Measurements from ENCODE around the gene PHF19.

Gene PHF19

DNA sequence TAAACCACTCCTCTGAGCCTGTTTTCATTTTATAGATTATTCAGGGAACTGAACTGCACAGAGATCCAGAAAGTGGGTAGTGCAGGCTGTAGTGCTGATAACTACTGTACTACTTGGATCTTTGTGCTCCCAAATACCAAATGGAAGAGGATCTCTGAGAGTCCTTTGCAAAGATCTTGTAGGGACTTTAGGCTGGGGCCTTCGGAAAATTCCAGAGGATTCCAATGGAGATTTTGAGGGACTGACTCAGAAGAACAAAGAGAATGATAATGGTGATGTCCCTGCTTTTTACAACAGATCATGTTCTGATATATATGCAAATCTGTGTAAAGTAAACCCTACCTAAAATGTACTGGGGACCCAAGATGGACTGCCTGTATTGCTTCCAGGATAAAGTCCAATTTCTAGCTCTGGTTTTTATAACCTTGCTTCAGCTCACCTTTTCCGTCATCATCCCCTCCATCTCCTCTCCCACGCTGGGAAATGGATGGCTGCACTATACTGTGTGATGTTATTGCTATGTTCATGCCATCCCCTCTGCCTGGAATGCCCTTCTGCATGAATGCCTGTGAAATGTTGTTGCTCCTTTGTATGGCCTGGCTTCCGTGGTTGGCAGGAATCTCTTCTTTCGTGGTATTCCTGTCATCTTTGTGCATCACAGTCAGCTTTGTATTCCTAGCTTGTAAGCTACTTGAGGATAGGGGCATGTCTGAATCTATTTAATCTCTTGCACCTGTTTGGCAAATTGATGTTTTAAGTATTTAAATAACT, 24.6 kb downstream of the PHF19 start:
- no peak for DNase-seq

DNA sequence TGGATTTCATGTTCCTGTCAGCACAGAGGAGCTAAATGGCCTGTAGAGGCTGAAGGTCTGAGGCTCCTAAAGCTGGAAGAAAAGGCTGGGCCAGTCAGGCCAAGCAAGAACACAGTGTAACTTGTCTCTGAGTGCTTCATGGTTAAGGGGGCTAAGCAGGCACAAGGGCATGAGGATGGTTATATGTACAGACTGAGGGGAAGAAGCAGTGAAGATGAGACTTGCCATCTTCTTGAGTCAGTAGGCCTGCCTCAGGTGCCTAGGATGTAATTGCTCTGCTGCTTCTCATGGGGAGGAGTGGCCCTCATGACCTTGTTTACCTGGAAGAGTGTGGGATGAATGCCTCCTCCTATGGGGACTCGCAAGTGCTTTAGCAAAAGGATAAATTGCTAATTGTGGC, 25.5 kb downstream of the PHF19 start:
- DNase-seq = no peak

DNA sequence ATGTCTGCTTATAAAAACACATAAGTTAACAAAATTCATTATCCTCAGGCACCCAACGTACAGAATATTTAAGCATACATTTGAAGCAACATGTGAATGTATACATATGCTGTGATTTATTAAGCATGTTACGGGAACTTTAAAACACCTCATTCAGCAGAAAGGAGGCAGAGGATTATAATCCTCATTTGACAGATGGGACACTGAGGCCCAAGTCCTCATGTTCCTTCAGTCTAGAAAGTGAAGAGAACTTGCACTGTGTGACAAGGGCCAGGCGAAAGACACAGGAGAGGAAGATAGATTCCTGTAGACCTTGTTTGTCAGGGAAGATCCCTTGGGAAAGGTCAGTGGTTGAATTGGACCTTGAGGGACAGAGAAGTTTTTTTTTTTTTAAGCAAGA, 26.7 kb downstream of the PHF19 start:
- no peak for DNase-seq

DNA sequence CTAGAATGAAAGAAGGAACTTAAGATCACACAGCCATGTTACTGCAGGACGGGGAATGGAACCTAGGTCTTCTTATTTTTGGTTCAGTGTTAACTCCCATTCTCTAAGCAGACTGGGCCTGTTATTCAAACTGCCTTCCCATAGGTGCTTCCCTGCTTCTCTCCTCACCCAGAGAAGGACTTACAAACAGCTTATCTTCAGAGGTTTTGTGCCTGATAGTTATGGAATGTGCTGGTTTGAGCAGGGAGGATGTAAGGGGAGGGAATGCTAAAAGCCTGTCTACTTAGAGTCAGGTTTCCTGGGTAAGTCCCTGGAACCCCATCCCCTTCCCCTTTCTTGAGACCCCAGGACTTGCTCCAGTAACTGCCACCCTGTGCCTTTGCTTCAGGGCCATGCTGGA, 30.1 kb downstream of the PHF19 start:
- no peak for DNase-seq

DNA sequence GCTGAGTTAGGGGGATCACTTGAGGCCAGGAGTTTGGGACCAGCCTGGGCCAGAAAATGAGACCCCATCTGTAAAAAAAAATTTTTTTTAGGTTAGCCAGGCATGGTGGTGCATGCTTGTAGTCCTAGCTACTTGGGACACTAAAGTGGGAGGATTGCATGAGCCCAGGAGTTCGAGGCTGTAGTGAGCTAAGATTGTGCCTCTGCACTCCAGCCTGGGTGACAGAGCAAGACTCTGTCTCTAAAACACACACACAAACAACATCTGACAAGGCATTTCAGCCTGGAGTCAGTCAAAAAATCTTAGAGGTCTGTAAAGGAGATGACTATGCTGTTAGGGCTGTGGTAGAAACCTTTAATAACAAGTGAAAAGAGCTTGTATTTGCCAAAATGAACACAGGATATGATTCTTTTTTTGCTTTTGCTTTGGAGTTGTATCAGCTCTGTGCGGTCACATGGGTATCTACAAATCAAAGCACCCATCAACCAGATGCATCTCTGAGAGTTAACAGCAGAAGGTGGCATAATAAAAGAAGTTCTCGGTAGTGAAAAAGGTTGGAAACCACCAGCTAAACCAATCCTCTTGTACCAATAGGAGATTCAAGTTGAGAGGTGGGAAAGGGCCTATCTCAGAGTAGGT, 30.6 kb downstream of the PHF19 start:
- no peak for DNase-seq

DNA sequence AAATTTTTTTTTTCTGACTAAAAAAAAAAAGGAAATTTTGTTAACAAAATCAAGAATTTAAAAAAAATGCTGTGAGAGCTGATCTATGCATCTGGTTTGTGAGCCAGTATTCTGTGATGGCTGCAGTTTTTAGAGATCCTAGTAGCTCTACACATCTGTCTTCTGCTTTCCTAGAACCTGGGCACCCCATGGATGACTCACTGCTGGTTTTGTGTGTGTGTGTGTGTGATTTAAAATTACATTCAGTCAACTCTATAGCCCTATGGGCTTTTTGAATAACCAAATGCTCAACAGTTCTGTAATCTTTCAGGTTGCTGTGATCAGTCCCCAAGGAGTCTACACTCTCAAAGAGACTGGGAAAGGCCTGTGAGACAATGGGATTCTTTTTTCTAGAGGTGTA, 31.7 kb downstream of the PHF19 start:
- DNase-seq = no peak

DNA sequence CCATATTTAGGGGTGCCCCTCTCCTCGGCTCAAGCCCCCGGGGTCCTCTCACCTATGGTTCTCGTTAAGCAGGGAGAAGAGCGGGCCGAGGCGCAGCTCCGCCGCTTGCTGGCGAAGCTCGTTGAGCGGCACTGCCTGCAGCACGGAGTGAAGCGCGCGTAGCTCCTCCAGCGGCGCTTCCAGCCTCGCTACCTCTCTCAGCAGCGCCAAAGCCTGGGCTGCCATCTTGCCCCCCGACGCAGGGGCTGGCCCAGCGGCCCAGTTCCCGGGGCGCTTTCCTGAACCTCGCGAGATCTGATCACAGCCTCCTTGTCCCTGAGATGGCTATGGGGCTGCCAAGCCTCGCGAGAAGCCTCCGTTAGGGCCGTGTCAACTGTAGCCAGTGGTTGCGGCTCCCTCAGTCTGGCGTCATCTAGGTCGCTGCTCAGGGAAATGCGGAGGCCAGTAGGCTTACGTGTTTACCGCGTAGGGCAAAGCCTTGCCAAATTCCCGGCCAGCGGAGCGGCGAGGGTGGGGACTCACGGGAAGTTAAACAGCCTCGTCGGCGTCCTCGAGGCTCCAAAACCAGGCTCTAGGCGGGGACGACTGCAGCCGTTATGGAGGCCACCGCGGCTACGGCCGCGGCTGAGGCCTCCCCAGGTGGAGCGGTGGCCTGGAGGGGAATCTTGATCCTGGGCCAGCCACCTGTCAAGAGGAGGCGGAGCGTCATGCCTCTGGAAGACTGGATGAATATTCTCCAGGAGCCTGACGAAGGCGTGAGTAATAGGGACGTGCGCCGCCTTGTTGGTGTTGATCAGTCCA, 34.1 kb downstream of the PHF19 start, which contains the start of gene PSMD5:
Gene PSMD5, minus strand, starts transcription at position 238 of the 801 bp plus-strand sequence. Its CDS starts 13 bp downstream, at position 225.
- peak; percentile 100 for DNase-seq

DNA sequence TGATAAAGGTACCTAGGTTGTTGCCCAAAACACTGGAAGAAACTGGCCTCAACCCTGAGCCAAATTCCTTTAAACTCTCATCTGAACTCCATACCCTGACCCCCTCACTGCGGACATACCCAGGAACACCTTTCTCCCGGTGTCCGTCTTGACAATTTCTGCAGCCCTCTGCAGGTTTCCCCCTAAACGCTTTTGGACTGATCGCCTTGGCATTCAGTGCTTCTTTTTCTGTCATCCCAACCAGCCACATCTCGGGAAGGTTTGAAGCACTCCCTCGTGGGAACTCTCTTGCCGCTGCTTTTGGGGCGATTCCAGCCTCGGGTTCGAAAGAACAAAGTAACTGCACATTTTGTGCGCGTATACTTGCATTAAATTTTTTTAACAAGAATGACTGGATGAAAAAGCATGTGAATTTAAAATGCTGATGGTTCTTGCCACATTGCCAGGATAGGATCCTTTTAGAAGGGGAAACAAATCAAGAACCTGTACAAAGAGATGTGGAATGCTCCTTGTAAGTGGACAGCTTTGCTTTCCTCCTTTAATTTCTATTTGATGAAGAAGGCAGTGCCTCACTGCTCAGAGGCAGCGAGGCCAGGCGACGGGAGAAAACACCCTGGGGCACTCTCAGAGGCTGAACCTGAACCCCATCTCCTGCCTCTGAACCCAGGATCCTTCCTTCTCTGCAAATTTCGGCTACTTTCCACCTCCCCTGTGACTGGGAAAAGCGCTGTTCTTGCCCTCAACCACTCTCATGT, 34.9 kb downstream of the PHF19 start:
- DNase-seq = peak; percentile 2

DNA sequence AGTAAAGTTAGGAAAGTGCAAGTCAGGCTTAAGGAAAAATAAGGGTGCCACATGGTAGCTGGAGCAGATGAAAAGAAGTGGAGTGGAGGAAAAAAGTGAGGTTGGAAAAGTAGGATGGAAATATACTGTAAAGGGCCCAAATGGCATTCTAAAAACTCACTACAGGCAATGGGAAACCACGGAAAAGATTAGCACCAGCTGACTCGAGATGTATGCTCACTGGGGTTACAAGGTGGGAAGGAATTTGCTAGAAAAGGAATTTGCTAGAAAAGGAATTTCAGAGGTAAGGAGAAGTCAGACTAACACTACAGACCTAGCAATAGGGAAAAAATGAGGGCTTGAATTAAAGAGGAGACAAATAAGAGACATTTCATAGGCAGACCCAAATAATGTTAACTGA, 37.8 kb downstream of the PHF19 start:
- DNase-seq = no peak

DNA sequence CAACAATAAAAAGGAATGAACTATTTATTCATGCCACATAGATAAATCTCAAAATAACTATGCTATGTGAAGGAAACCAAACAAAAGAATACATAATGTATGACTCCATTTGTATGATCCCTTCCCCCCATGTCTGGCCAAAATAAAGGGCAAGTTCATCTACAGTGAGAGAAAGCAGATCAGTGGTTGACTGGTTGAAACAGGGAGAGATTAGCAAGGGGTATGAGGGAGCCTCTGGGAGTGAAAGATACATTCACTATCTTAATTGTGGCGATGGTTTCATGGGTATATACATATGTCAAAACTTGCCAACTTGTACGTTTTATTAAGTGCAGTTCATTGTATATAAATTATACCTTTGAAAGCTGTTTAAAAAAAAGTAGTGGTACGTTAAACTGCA, 39.1 kb downstream of the PHF19 start:
- no peak for DNase-seq

DNA sequence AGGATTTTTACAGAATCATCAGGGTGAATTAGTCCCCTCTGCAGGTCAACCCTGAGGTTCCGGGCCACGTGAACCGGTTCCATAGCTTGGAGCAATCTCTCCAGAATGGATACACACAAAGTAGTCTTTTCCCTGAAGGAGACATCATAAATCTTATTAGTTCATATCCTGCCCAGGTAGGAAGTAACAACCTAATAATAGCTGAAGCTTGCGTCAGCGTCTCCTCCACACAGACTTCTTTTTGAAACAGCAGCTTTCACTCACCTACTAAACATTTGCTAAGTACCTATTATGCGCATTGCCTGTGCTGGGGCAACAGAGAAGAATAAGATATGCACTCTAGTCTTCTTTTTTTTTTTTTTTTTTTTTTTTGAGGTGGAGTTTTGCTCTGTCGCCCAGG, 43.7 kb downstream of the PHF19 start:
- DNase-seq = no peak

DNA sequence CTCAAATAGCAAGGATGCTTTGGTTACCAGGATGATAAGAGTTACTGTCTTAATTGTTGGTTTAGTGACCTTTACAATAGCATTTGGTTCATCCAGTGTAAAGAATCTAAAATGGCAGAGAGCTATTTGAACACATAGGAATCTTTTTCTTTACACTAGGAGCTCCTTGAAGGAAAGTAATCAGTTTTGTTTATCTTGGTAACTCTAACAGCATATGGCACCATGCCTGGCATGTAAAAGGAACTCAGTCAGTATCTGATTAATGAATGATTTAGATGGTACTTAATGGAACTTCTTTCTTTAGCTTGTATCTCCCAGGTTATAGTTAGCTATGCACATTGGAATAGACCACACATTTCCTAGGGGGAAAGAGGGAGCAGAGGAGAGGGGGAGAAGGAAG, 44.2 kb downstream of the PHF19 start:
- DNase-seq = no peak

DNA sequence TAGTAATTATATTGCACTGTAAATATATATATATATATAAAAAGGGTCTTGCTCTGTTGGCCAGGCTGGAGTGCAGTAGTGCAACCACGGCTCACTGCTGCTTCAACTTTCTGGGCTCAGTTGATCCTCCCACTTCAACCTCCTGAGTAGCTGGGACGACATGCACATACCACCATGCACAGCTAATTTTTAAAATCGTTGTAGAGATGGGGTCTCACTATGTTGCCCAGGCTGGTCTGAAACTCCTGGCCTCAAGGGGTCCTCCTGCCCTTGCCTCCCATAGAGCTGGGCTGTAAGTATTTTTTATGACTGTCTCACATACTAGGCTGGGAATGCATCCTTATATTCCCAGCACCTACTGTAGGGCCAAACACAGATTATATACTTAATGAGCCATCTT, 46.1 kb downstream of the PHF19 start:
- DNase-seq = no peak

DNA sequence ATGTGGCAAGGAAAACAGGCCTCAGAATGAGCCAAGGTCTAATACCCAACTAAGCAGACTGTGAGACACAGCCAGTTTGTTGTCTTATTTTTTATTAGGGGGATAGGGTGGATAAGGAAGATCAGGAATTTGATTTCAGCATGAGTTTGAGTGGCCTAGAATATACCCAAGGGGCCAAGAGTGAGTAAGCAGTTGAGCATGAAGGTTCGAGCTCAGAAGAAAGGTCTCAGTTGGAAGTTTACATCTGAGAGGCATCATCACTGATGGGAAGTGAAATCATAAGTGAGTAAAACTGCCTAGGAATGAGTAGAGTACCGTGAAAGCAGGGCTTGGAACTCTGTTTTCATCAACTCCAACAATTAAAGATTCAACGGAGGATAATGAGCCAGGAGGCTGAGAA, 46.8 kb downstream of the PHF19 start:
- peak; percentile 41 for DNase-seq

DNA sequence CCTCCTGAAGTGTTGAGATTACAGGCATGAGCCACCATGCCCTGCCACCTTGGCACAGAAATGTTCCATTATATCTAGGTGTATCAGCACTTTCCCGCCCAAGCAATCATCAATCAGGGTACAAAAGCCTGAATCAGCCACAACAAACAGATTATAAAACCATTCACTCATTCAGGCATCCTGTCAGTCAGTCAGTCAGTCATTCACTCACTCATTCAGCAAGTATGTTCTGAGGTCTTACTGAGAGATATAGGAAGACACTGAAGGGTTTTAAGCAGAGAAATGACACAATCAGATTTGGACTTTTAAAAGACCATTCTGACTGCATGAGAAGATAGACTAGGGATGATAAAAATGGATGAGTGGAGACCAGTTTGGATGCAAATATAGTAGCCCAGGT, 47.3 kb downstream of the PHF19 start:
- no peak for DNase-seq

DNA sequence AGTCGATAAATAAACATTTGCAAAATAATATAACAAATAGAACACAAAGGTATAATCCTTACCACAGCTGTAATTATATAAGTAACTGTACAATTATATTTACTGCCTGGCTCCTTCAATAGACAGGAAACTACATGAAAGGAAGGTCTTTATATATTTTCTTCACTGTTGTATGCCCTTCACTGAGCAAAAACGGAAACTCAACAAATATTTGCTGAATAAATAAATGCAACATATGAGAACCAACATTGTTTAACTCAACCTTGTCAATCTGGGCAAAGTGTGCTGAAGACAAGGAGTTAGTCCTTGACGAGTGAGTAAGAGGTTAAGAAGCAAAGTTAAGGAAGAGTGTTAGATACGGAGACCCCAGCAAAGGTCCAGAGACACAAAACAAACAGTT, 56.9 kb downstream of the PHF19 start:
- DNase-seq = no peak

DNA sequence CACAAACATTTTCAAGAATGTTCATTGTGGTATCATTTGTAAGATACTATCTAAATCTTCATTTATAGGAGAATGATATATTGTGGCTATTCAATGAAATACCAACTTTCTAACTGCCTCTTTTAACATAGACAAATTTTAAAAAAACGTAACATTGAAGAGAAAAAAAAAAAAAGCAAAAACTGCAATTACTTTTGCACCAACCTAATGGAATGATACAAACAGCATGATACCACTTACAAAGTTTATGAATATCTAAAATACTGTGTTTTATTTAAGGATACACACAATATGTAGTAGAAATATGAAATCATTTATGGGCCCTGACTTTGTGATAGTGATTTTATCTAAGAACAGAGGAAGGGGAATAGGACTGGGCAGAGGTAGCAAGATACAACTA, 58.4 kb downstream of the PHF19 start:
- DNase-seq = no peak

DNA sequence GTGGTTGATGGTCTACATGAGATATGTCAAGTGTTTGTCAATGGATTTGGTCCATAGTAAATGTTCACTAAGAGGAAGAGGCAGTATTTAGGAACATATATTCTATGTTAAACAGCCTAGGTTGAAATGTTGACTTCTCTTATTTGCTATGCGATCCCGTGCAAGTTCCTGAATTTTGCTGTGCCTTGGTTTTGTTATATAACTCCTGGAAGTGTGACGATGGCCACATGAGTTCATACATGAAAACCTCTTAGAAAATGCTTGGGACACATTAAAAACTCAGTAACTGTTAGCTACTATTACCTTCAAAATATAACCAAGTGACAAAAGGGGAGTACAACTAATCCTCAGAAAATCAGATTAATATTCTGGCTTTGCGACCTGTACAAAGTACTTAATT, 61.9 kb downstream of the PHF19 start:
- DNase-seq = no peak

DNA sequence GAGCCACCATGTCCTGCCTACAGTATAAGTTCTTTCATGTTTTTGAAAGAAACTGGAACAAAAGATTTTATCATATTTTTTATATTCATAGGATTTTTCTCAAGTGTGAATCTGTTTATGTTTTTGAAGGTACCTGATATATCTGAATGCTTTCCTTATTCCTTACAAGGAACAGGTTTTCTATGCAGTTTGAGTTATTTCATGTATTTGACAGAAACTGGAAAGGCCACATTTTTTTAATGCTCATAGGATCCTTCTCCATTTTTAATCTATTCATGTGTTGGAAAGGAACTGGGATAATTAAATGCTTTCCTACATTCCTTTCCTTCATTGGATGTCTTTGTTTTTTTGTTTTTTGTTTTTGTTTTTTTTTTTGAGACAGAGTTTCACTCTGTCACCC, 68.1 kb downstream of the PHF19 start:
- no peak for DNase-seq

DNA sequence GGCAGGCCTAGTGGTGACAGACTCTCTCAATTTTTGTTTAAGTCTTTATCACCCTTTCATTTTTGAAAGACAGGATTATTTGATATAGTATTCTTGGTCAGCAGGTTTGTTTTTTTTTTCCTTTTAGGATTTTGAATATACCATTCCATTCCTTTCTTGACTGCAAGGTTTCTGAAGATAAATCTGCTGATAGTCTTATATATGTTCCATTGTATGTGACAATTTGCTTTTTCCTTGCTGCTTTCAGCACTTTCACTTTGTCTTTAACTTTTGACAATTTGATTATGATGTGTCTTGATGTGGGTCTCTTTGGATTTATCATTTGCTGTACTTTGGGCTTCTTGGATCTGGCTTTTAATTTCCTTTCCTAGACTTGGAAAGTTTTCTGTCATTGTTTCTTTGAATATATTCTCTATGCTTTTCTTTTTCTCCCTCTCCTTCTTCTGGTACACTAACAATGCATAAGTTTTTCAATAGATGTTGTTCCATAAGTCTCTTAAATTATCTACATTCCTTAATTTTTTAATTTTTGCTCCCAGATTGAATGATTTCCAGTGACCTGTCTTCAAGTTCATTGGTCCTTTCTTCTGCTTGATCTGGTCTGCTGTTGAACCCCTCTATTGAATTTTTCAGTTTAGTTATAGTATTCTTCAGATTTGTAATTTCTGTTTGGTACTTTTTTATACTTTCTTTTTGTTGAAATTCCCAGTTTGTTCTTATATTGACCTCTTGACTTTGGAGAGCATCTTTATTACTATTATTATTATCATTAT, 69.2 kb downstream of the PHF19 start:
- DNase-seq = no peak

Measured in fibroblast of skin of back (primary cell).